Trophoblast cell (in vitro differentiated cells and primary cell): ENCODE data around the gene ZNF423.

Experiments
- DNase-seq, 2 donors: peaks; one replicate each; pipeline ENCODE4 v3.0.0-alpha.2; 2016
- H2AFZ ChIP-seq: 2 replicates; pipeline ENCODE4 v1.6.1; 2013; ENCODE audit warnings: low read length, moderate library complexity, mild to moderate bottlenecking; ENCODE audit not compliant: insufficient read depth, poor library complexity
- H2AK5ac ChIP-seq: 2 replicates; pipeline ENCODE4 v1.6.1; 2013; ENCODE audit warnings: mild to moderate bottlenecking, low read length
- H2BK120ac ChIP-seq: 2 replicates; pipeline ENCODE4 v1.6.1; 2013; ENCODE audit warnings: low read length, mild to moderate bottlenecking, moderate library complexity; ENCODE audit not compliant: insufficient read depth, poor library complexity
- H2BK12ac ChIP-seq: 2 replicates; pipeline ENCODE4 v1.6.1; 2013; ENCODE audit warnings: mild to moderate bottlenecking, low read length, moderate library complexity
- H2BK5ac ChIP-seq: 2 replicates; pipeline ENCODE4 v1.6.1; 2013; ENCODE audit warnings: low read length, low read depth, moderate library complexity, mild to moderate bottlenecking; ENCODE audit not compliant: poor library complexity
- H3K14ac ChIP-seq: 2 replicates; pipeline ENCODE4 v1.6.1; 2013; ENCODE audit warnings: mild to moderate bottlenecking, low read length
- H3K18ac ChIP-seq: 2 replicates; pipeline ENCODE4 v1.6.1; 2013; ENCODE audit warnings: mild to moderate bottlenecking, low read length
- H3K23ac ChIP-seq: 2 replicates; pipeline ENCODE4 v1.6.1; 2013; ENCODE audit warnings: low read length
- H3K27ac ChIP-seq: 2 replicates; pipeline ENCODE4 v1.5.1; 2013; ENCODE audit warnings: low read depth, mild to moderate bottlenecking, inconsistent platforms, low read length, moderate library complexity
- H3K27me3 ChIP-seq: 2 replicates; pipeline ENCODE4 v1.6.1; 2013; ENCODE audit warnings: inconsistent platforms, mild to moderate bottlenecking, low read length, moderate library complexity; ENCODE audit not compliant: insufficient read depth
- H3K36me3 ChIP-seq, 2 experiments: 1 replicate in 1 of 2; 2 replicates in 1 of 2; pipeline ENCODE4 v1.6.1; 2013; ENCODE audit warnings: low read length in 2 of 2, mild to moderate bottlenecking in 2 of 2, moderate library complexity in 1 of 2; ENCODE audit not compliant: insufficient read depth in 2 of 2, control insufficient read depth in 1 of 2
- H3K4ac ChIP-seq: 2 replicates; pipeline ENCODE4 v1.6.1; 2013; ENCODE audit warnings: low read depth, mild to moderate bottlenecking, low read length, moderate library complexity
- H3K4me1 ChIP-seq, 2 experiments: 1 replicate in 1 of 2; 2 replicates in 1 of 2; pipeline ENCODE4 v1.6.1; 2013; ENCODE audit warnings: low read length in 2 of 2, mild to moderate bottlenecking in 2 of 2, moderate library complexity in 1 of 2; ENCODE audit not compliant: insufficient read depth in 2 of 2, control insufficient read depth in 1 of 2
- H3K4me2 ChIP-seq: 2 replicates; pipeline ENCODE4 v1.6.1; 2013; ENCODE audit warnings: inconsistent platforms, mild to moderate bottlenecking, low read length, moderate library complexity
- H3K4me3 ChIP-seq: 2 replicates; pipeline ENCODE4 v1.5.1; 2013; ENCODE audit warnings: mild to moderate bottlenecking, low read depth, low read length, inconsistent platforms
- H3K79me1 ChIP-seq: one replicate; pipeline ENCODE4 v1.6.1; 2013; ENCODE audit warnings: low read length
- H3K79me2 ChIP-seq: 2 replicates; pipeline ENCODE4 v1.6.1; 2013; ENCODE audit warnings: low read length, mild to moderate bottlenecking; ENCODE audit not compliant: control insufficient read depth, insufficient read depth, poor library complexity
- H3K9ac ChIP-seq: 2 replicates; pipeline ENCODE4 v1.6.1; 2013; ENCODE audit warnings: mild to moderate bottlenecking, low read length
- H3K9me3 ChIP-seq: 2 replicates; pipeline ENCODE4 v1.6.1; 2013; ENCODE audit warnings: low read depth, mild to moderate bottlenecking, control low read depth, inconsistent platforms, low read length; ENCODE audit not compliant: insufficient read depth
- H4K12ac ChIP-seq: 2 replicates; pipeline ENCODE4 v1.6.1; 2013; ENCODE audit warnings: low read depth, mild to moderate bottlenecking, low read length, moderate library complexity
- H4K8ac ChIP-seq: 2 replicates; pipeline ENCODE4 v1.6.1; 2013; ENCODE audit warnings: low read depth, mild to moderate bottlenecking, low read length, moderate library complexity
- H4K91ac ChIP-seq: one replicate; pipeline ENCODE4 v1.6.1; 2013; ENCODE audit warnings: low read depth, mild to moderate bottlenecking, low read length, moderate library complexity
- WGBS: extraction: QIAGEN DNeasy Blood & Tissue Kit; methylation state at CpG from one replicate; pipeline ENCODE4 v1.1.7; 2013; ENCODE audit warnings: missing lambda C conversion rate; ENCODE audit not compliant: insufficient read length, insufficient coverage; ENCODE audit errors: extremely low coverage; 5-methylcytosine and 5-hydroxymethylcytosine counted together

ZNF423 gene

GRCh38 chr16:49697631-49698452 lies 158.1 kb downstream of the ZNF423 start:
- peak overlapping the region; percentile 66 for H2BK5ac ChIP-seq
- H4K91ac ChIP-seq = peak overlapping the region; percentile 89
- peaks cover 36% of the 10 kb centered on the region for H3K79me1 ChIP-seq
- peak overlapping the region; percentile 87 for H3K27ac ChIP-seq
- peak overlapping the region; percentile 19 for H2AFZ ChIP-seq
- peak overlapping the region; percentile 20 for H3K9ac ChIP-seq
- peaks cover 0 to 2% of the 10 kb centered on the region in 2 experiments for H3K36me3 ChIP-seq
- H3K4ac ChIP-seq = peak overlapping the region; percentile 57
- WGBS = no CpG with 5 or more reads among the region's 28 CpGs
- H3K4me1 ChIP-seq = peaks cover 44 to 56% of the 10 kb centered on the region in 2 experiments
- peak overlapping the region; percentile 62 for H4K8ac ChIP-seq
- H3K14ac ChIP-seq = peak overlapping the region; percentile 86
- H3K23ac ChIP-seq = peak overlapping the region; percentile 18
- peak overlapping the region; percentile 91 for H2BK120ac ChIP-seq
- H2AK5ac ChIP-seq = peak overlapping the region; percentile 90
- H4K12ac ChIP-seq = no peak overlapping the region
- peak overlapping the region; percentile 79 for H3K18ac ChIP-seq
- no peak for DNase-seq
- H3K27me3 ChIP-seq = no peaks in the 10 kb centered on the region
- no peaks in the 10 kb centered on the region for H3K9me3 ChIP-seq
- peak overlapping the region; percentile 21 for H3K4me3 ChIP-seq
- H3K79me2 ChIP-seq = peaks cover 9% of the 10 kb centered on the region
- no peak overlapping the region for H3K4me2 ChIP-seq
- peak overlapping the region; percentile 94 for H2BK12ac ChIP-seq

- Histone ChIP-seq H3K27ac (peak overlapping the region; percentile 87), H4K12ac (no peak overlapping the region), H3K4me3 (no peak overlapping the region), H3K4ac (no peak overlapping the region), H2BK120ac (peak overlapping the region; percentile 89), H3K79me1 (peaks cover 36% of the 10 kb centered on the region), H2BK12ac (no peak overlapping the region), H3K9ac (no peak overlapping the region), H3K4me1 (peaks cover 36 to 47% of the 10 kb centered on the region in 2 experiments), H3K27me3 (no peaks in the 10 kb centered on the region), H4K91ac (peak overlapping the region; percentile 91), H3K18ac (peak overlapping the region; percentile 15), H3K23ac (no peak overlapping the region), H4K8ac (peak overlapping the region; percentile 44), H2AFZ (no peak overlapping the region), H3K4me2 (peak overlapping the region; percentile 34), H2BK5ac (peak overlapping the region; percentile 55), H3K9me3 (no peaks in the 10 kb centered on the region), H3K79me2 (peaks cover 9% of the 10 kb centered on the region), H2AK5ac (no peak overlapping the region), H3K14ac (peak overlapping the region; percentile 15), H3K36me3 (peaks cover 0 to 2% of the 10 kb centered on the region in 2 experiments)
- WGBS = no CpG with 5 or more reads among the region's 14 CpGs
- DNase-seq = peak; percentile 44 to 56
Observed at GRCh38 chr16:49696414-49697101, 159.4 kb downstream of the ZNF423 start.

GRCh38 chr16:49695782-49696413 lies 160.0 kb downstream of the ZNF423 start:
- H3K79me2 ChIP-seq = peaks cover 9% of the 10 kb centered on the region
- H3K4me2 ChIP-seq = peak overlapping the region; percentile 34
- no peaks in the 10 kb centered on the region for H3K9me3 ChIP-seq
- H3K79me1 ChIP-seq = peaks cover 34% of the 10 kb centered on the region
- H3K27ac ChIP-seq = peak overlapping the region; percentile 87
- H2AK5ac ChIP-seq = no peak overlapping the region
- H3K4ac ChIP-seq = no peak overlapping the region
- H3K27me3 ChIP-seq = no peaks in the 10 kb centered on the region
- peak overlapping the region; percentile 91 for H4K91ac ChIP-seq
- no peak overlapping the region for H3K9ac ChIP-seq
- H2BK120ac ChIP-seq = peak overlapping the region; percentile 89
- H3K18ac ChIP-seq = peak overlapping the region; percentile 53
- H3K14ac ChIP-seq = peak overlapping the region; percentile 58
- no peak overlapping the region for H3K4me3 ChIP-seq
- peak overlapping the region; percentile 75 for H2BK12ac ChIP-seq
- H4K12ac ChIP-seq = no peak overlapping the region
- no peak for DNase-seq
- no CpG with 5 or more reads among the region's 5 CpGs for WGBS
- peak overlapping the region; percentile 55 for H2BK5ac ChIP-seq
- H2AFZ ChIP-seq = no peak overlapping the region
- no peak overlapping the region for H3K23ac ChIP-seq
- H3K36me3 ChIP-seq = peaks cover 0 to 2% of the 10 kb centered on the region in 2 experiments
- peaks cover 34 to 46% of the 10 kb centered on the region in 2 experiments for H3K4me1 ChIP-seq
- peak overlapping the region; percentile 40 for H4K8ac ChIP-seq

GRCh38 chr16:49693445-49693844 lies 162.5 kb downstream of the ZNF423 start:
- Histone ChIP-seq H3K36me3 (peaks cover 2 to 3% of the 10 kb centered on the region in 2 experiments), H3K9me3 (no peaks in the 10 kb centered on the region), H3K9ac (no peak overlapping the region), H2AK5ac (no peak overlapping the region), H3K27ac (no peak overlapping the region), H3K18ac (no peak overlapping the region), H3K4me2 (no peak overlapping the region), H2BK5ac (no peak overlapping the region), H3K23ac (no peak overlapping the region), H3K79me2 (peaks cover 6% of the 10 kb centered on the region), H2BK120ac (no peak overlapping the region), H3K4me1 (peaks cover 23 to 31% of the 10 kb centered on the region in 2 experiments), H3K27me3 (no peaks in the 10 kb centered on the region), H2BK12ac (no peak overlapping the region), H2AFZ (no peak overlapping the region), H4K12ac (no peak overlapping the region), H4K91ac (no peak overlapping the region), H3K79me1 (peaks cover 22% of the 10 kb centered on the region), H3K14ac (no peak overlapping the region), H4K8ac (no peak overlapping the region), H3K4me3 (no peak overlapping the region), H3K4ac (no peak overlapping the region)
- WGBS = no CpG with 5 or more reads among the region's 5 CpGs
- DNase-seq = no peak
